ENCODE results near the gene HEPH. TPM values are rescaled to one million over a fixed set of nuclear protein-coding genes. Genes with fewer than 3 reads are reported as not detected.
"Not testable (repeated sequence)": the region's sequence is repeated elsewhere in the genome, so short reads cannot be mapped to it uniquely, and the experiment has no call there.

Gene HEPH, protein sequence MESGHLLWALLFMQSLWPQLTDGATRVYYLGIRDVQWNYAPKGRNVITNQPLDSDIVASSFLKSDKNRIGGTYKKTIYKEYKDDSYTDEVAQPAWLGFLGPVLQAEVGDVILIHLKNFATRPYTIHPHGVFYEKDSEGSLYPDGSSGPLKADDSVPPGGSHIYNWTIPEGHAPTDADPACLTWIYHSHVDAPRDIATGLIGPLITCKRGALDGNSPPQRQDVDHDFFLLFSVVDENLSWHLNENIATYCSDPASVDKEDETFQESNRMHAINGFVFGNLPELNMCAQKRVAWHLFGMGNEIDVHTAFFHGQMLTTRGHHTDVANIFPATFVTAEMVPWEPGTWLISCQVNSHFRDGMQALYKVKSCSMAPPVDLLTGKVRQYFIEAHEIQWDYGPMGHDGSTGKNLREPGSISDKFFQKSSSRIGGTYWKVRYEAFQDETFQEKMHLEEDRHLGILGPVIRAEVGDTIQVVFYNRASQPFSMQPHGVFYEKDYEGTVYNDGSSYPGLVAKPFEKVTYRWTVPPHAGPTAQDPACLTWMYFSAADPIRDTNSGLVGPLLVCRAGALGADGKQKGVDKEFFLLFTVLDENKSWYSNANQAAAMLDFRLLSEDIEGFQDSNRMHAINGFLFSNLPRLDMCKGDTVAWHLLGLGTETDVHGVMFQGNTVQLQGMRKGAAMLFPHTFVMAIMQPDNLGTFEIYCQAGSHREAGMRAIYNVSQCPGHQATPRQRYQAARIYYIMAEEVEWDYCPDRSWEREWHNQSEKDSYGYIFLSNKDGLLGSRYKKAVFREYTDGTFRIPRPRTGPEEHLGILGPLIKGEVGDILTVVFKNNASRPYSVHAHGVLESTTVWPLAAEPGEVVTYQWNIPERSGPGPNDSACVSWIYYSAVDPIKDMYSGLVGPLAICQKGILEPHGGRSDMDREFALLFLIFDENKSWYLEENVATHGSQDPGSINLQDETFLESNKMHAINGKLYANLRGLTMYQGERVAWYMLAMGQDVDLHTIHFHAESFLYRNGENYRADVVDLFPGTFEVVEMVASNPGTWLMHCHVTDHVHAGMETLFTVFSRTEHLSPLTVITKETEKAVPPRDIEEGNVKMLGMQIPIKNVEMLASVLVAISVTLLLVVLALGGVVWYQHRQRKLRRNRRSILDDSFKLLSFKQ
- 106 TPM for total RNA-seq (ENCODE audit: unreplicated experiment)
- long read RNA-seq, partial matches to known transcripts = 4 of 11 reads
- long read RNA-seq, other reads (novel, unspliced or antisense) = 7 of 11 reads

DNA sequence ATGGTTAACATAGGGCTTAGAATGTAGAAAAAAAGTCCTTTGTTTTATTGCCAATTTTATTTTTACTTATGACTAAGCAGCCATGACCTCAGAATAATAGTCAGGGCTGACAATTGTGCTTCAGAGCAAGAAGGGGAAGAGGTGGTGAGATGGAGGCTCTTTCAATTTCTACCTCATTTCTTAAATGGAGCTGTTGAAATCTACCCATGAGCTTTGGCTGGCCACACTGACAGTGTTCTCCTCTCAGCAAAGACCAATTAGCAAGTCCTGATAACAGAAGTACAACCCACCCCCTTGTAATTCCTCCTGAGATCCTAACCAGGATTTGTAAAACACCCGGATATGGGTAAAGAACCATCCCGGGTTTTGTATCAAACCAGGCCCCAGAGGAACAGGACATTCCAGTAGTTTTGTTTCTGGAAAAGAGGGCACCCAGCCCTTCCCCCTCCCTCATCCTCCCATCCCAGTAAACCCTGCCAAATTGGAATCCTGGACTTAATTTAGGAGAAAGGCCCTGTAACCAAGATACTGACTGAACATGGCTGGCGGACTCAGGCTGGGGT is at the start of gene HEPH:
HEPH (plus strand) TSS at position 399 of the 563 bp plus-strand sequence. CDS start 6,324 bp downstream, outside the sequence.
- DNase-seq (ENCODE audit: low spot score) = peak; percentile 8
- Mint-ChIP-seq H3K27me3 (ENCODE audit: unreplicated experiment) (peaks cover 2% of the 10 kb centered on the region), H3K9me3 (ENCODE audit: unreplicated experiment) (no peaks in the 10 kb centered on the region), H3K4me1 (ENCODE audit: unreplicated experiment) (no peaks in the 10 kb centered on the region), H3K4me3 (ENCODE audit: unreplicated experiment) (peak within 1 kb of the TSS; percentile 92), H3K36me3 (ENCODE audit: low read depth, unreplicated experiment) (peaks cover 4% of the 10 kb centered on the region), H3K27ac (ENCODE audit: unreplicated experiment) (peak within 1 kb of the TSS; percentile 81)
- no peak for TF ChIP-seq CTCF (IDR thresholded peaks at IDR 0.05; ENCODE audit: unreplicated experiment)

- H3K9me3 Mint-ChIP-seq (ENCODE audit: unreplicated experiment); DNase-seq (ENCODE audit: low spot score); H3K27me3 Mint-ChIP-seq (ENCODE audit: unreplicated experiment); H3K27ac Mint-ChIP-seq (ENCODE audit: unreplicated experiment); H3K4me3 Mint-ChIP-seq (ENCODE audit: unreplicated experiment); H3K36me3 Mint-ChIP-seq (ENCODE audit: low read depth, unreplicated experiment); H3K4me1 Mint-ChIP-seq (ENCODE audit: unreplicated experiment): not testable (repeated sequence)
These were observed 45.3 kb upstream of the HEPH start for GRCh38 chrX:66118722-66119121.

GRCh38 chrX:66121354-66121753 is 42.7 kb upstream of the HEPH start:
- not testable (repeated sequence) for H3K4me1 Mint-ChIP-seq (ENCODE audit: unreplicated experiment); H3K9me3 Mint-ChIP-seq (ENCODE audit: unreplicated experiment); H3K27ac Mint-ChIP-seq (ENCODE audit: unreplicated experiment); H3K27me3 Mint-ChIP-seq (ENCODE audit: unreplicated experiment); H3K4me3 Mint-ChIP-seq (ENCODE audit: unreplicated experiment); DNase-seq (ENCODE audit: low spot score); H3K36me3 Mint-ChIP-seq (ENCODE audit: low read depth, unreplicated experiment)

DNA sequence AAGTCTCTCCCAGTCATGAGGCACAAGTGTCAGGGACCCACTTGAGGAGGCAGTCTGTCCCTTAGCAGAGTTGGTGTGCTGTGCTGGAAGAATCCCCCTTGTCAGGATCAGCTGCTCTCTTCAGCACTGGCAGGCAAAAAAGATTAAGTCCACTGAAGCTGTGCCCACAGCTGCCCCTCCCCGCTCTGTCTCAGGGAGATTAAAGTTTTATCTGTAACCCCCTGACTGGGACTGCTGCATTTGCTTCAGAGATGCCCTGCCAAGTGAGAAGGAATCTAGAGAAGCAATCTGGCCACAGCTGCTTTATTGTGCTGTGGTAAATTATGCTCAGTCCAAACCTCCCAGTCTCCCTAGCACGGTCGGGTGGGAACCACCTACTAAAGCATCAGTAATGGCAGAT is 37.4 kb upstream of the HEPH start:
- Mint-ChIP-seq H3K4me3 (ENCODE audit: unreplicated experiment) (no peak overlapping the region), H3K4me1 (ENCODE audit: unreplicated experiment) (no peaks in the 10 kb centered on the region)
- no peak for DNase-seq (ENCODE audit: low spot score)

GRCh38 chrX:66130469-66130868 is 33.6 kb upstream of the HEPH start:
- Mint-ChIP-seq H3K4me3 (ENCODE audit: unreplicated experiment) (no peak overlapping the region), H3K36me3 (ENCODE audit: low read depth, unreplicated experiment) (no peaks in the 10 kb centered on the region), H3K27me3 (ENCODE audit: unreplicated experiment) (peaks cover 2% of the 10 kb centered on the region), H3K27ac (ENCODE audit: unreplicated experiment) (no peak overlapping the region), H3K4me1 (ENCODE audit: unreplicated experiment) (no peaks in the 10 kb centered on the region), H3K9me3 (ENCODE audit: unreplicated experiment) (no peaks in the 10 kb centered on the region)
- no peak for TF ChIP-seq CTCF (IDR thresholded peaks at IDR 0.05; ENCODE audit: unreplicated experiment)
- no peak for DNase-seq (ENCODE audit: low spot score)

More for the DNA sequence above, 37.4 kb upstream of the HEPH start:
- no peak for TF ChIP-seq CTCF (IDR thresholded peaks at IDR 0.05; ENCODE audit: unreplicated experiment)
- Mint-ChIP-seq H3K36me3 (ENCODE audit: low read depth, unreplicated experiment) (no peaks in the 10 kb centered on the region), H3K27me3 (ENCODE audit: unreplicated experiment) (peaks cover 2% of the 10 kb centered on the region), H3K27ac (ENCODE audit: unreplicated experiment) (no peak overlapping the region), H3K9me3 (ENCODE audit: unreplicated experiment) (no peaks in the 10 kb centered on the region)

DNA sequence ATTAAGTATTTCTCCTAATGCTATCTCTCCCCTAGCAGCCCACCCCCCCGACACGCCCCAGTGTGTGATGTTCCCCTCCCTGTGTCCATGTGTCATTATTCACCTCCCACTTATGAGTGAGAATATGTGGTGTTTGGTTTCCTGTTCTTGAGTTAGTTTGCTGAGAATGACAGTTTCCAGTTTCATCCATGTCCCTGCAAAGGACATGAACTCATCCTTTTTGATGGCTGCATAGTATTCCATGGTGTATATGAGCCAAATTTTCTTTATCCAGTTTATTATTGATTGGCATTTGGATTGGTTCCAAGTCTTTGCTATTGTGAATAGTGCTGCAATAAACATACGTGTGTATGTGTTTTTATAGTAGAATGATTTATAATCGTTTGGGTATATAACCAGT is 28.8 kb upstream of the HEPH start:
- H3K27me3 Mint-ChIP-seq (ENCODE audit: unreplicated experiment); H3K27ac Mint-ChIP-seq (ENCODE audit: unreplicated experiment); H3K36me3 Mint-ChIP-seq (ENCODE audit: low read depth, unreplicated experiment); H3K4me1 Mint-ChIP-seq (ENCODE audit: unreplicated experiment); DNase-seq (ENCODE audit: low spot score); H3K9me3 Mint-ChIP-seq (ENCODE audit: unreplicated experiment); H3K4me3 Mint-ChIP-seq (ENCODE audit: unreplicated experiment): not testable (repeated sequence)
